ENCODE measurements around the gene PAX8.

The PAX8 gene

GRCh38 chr2:113196839-113197238 lies 81.9 kb downstream of the PAX8 start:
- Histone ChIP-seq H3K9ac (ENCODE audit: low read length) (no peak overlapping the region), H2AFZ (ENCODE audit: low read depth, low read length, severe bottlenecking) (no peak overlapping the region), H3K27me3 (ENCODE audit: low read length) (no peaks in the 10 kb centered on the region), H3K4me3 (ENCODE audit: insufficient read depth, low read length, poor library complexity, severe bottlenecking) (no peak overlapping the region), H3K4me2 (ENCODE audit: low read depth, low read length, poor library complexity, severe bottlenecking) (no peak overlapping the region), H4K20me1 (ENCODE audit: low read depth, low read length) (no peaks in the 10 kb centered on the region), H3F3A (ENCODE audit: insufficient read depth) (no peaks in the 10 kb centered on the region), H3K9me2 (replicated peaks; ENCODE audit: insufficient read depth, low read length) (no peaks in the 10 kb centered on the region), H3K27ac (ENCODE audit: low read depth, low read length) (no peak overlapping the region), H3K79me2 (ENCODE audit: insufficient read depth, low read length) (no peaks in the 10 kb centered on the region), H3K36me3 (ENCODE audit: low read length) (no peaks in the 10 kb centered on the region), H3K9me3 (ENCODE audit: insufficient read depth, low read length) (no peaks in the 10 kb centered on the region)
- TF ChIP-seq, protein P1, sequence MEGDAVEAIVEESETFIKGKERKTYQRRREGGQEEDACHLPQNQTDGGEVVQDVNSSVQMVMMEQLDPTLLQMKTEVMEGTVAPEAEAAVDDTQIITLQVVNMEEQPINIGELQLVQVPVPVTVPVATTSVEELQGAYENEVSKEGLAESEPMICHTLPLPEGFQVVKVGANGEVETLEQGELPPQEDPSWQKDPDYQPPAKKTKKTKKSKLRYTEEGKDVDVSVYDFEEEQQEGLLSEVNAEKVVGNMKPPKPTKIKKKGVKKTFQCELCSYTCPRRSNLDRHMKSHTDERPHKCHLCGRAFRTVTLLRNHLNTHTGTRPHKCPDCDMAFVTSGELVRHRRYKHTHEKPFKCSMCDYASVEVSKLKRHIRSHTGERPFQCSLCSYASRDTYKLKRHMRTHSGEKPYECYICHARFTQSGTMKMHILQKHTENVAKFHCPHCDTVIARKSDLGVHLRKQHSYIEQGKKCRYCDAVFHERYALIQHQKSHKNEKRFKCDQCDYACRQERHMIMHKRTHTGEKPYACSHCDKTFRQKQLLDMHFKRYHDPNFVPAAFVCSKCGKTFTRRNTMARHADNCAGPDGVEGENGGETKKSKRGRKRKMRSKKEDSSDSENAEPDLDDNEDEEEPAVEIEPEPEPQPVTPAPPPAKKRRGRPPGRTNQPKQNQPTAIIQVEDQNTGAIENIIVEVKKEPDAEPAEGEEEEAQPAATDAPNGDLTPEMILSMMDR (IDR thresholded peaks at IDR 0.05; ENCODE audit: insufficient read depth, low read length, poor library complexity, severe bottlenecking) = no peak
- no peak for TF ChIP-seq EZH2phosphoT487 (conservative IDR thresholded peaks at IDR 0.05; ENCODE audit: low read length)

DNA sequence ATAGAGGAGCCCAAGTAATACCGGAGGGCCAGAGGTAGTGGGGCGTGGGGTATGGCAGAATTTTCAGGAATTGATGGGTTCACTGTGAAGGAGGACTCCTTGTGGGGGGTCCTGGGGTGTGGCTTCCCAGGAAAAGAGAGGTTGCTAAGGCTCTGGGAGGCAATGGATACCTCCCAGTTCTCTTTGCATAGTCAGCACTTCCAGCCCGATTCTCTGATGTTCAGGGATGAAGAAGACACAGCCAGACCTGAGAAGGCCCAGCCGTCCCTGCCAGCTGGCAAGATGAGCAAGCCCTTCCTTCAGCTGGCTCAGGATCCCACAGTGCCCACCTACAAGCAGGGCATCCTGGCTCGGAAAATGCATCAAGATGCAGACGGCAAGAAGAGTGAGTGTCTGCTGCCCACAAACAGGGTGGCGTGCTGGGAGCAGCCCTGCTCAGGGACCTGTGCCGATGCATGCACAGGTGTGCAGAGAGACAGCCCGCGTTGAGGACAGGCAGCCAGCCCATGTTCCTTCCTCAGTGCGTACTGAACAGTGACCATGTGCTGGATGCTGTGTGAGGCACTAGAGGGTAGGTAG lies 82.7 kb downstream of the PAX8 start:
- no peaks in the 10 kb centered on the region for H3K9me3 ChIP-seq (ENCODE audit: insufficient read depth, low read length)
- no peaks in the 10 kb centered on the region for H4K20me1 ChIP-seq (ENCODE audit: low read depth, low read length)
- no peaks in the 10 kb centered on the region for H3K27me3 ChIP-seq (ENCODE audit: low read length)
- no peak overlapping the region for H3K9ac ChIP-seq (ENCODE audit: low read length)
- H2AFZ ChIP-seq (ENCODE audit: low read depth, low read length, severe bottlenecking) = no peak overlapping the region
- H3K4me2 ChIP-seq (ENCODE audit: low read depth, low read length, poor library complexity, severe bottlenecking) = no peak overlapping the region
- no peaks in the 10 kb centered on the region for H3K36me3 ChIP-seq (ENCODE audit: low read length)
- H3K9me2 ChIP-seq (replicated peaks; ENCODE audit: insufficient read depth, low read length) = no peaks in the 10 kb centered on the region
- no peak for TF ChIP-seq EZH2phosphoT487 (conservative IDR thresholded peaks at IDR 0.05; ENCODE audit: low read length)
- TF ChIP-seq, protein P1 (IDR thresholded peaks at IDR 0.05; ENCODE audit: insufficient read depth, low read length, poor library complexity, severe bottlenecking) = no peak
- H3K79me2 ChIP-seq (ENCODE audit: insufficient read depth, low read length) = no peaks in the 10 kb centered on the region
- no peak overlapping the region for H3K4me3 ChIP-seq (ENCODE audit: insufficient read depth, low read length, poor library complexity, severe bottlenecking)
- no peaks in the 10 kb centered on the region for H3F3A ChIP-seq (ENCODE audit: insufficient read depth)
- H3K27ac ChIP-seq (ENCODE audit: low read depth, low read length) = no peak overlapping the region

- Histone ChIP-seq H4K20me1 (ENCODE audit: low read depth, low read length) (no peaks in the 10 kb centered on the region; the same call in 1 of the 2 replicates), H3K27ac (ENCODE audit: low read depth, low read length) (no peak overlapping the region), H2AFZ (ENCODE audit: low read depth, low read length, severe bottlenecking) (no peak overlapping the region), H3K79me2 (ENCODE audit: insufficient read depth, low read length) (peaks cover 13% of the 10 kb centered on the region; the same call in 1 of the 2 replicates), H3K9ac (ENCODE audit: low read length) (no peak overlapping the region), H3K9me3 (ENCODE audit: insufficient read depth, low read length) (no peaks in the 10 kb centered on the region), H3K36me3 (ENCODE audit: low read length) (peaks cover 3% of the 10 kb centered on the region; the same call in 1 of the 2 replicates), H3K9me2 (replicated peaks; ENCODE audit: insufficient read depth, low read length) (no peaks in the 10 kb centered on the region), H3K4me2 (ENCODE audit: low read depth, low read length, poor library complexity, severe bottlenecking) (no peak overlapping the region), H3F3A (ENCODE audit: insufficient read depth) (no peaks in the 10 kb centered on the region), H3K4me3 (ENCODE audit: insufficient read depth, low read length, poor library complexity, severe bottlenecking) (no peak overlapping the region), H3K27me3 (ENCODE audit: low read length) (no peaks in the 10 kb centered on the region)
- no peak for TF ChIP-seq EZH2phosphoT487 (conservative IDR thresholded peaks at IDR 0.05; ENCODE audit: low read length)
- TF ChIP-seq, protein P1 (IDR thresholded peaks at IDR 0.05; ENCODE audit: insufficient read depth, low read length, poor library complexity, severe bottlenecking) = no peak
These were observed 86.1 kb downstream of the PAX8 start for GRCh38 chr2:113192459-113193100.
